ENCODE results near the gene ST3GAL4.

Gene ST3GAL4

GRCh38 chr11:126430581-126431335, 75.3 kb downstream of the ST3GAL4 start:
- DNase-seq, result no peak

- no peak for DNase-seq
These were observed 76.0 kb downstream of the ST3GAL4 start for GRCh38 chr11:126431401-126432064.

DNA sequence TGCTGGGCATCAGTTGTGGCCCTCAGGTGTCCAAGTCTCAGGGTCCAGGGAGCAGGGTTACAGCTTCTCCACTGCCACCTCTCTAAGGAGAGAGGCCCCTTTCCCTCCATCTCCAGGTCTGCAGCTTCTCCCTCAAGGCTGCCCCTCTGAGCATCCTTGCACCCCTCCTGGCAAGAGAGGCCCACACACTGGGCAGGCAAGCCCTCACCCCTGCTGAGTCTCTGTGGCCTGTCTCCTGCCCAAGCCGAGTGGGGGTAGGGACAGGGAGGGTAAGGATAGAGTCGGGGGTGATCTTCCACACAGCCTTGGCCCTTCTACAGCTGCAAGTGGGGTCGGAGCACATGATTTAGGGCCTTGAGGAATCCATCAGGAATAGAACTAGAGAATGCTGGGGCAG, 76.6 kb downstream of the ST3GAL4 start:
- DNase-seq, result no peak

DNA sequence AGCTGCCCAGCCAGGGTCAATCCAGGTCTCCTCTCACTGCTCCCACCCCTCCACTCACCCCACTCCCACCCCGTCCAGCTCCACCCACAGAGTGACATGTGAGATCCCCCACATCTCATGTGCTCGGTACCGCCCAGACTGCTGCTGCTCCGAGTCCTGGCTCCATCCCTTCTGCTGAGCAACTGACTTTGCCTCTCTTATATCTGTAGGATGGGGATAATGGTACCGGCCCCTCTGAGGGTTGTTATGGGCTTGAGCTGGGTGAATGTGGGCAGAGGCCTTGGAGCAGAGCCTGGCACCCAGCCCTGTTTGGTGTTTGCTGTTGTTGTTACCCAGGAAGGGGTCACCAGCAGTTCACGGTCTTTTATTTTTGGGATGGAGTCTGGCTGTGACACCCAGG, 77.0 kb downstream of the ST3GAL4 start:
- DNase-seq, result no peak

GRCh38 chr11:126433244-126433846, 77.9 kb downstream of the ST3GAL4 start:
- DNase-seq, result no peak

GRCh38 chr11:126433989-126434949, 78.8 kb downstream of the ST3GAL4 start:
- no peak for DNase-seq

DNA sequence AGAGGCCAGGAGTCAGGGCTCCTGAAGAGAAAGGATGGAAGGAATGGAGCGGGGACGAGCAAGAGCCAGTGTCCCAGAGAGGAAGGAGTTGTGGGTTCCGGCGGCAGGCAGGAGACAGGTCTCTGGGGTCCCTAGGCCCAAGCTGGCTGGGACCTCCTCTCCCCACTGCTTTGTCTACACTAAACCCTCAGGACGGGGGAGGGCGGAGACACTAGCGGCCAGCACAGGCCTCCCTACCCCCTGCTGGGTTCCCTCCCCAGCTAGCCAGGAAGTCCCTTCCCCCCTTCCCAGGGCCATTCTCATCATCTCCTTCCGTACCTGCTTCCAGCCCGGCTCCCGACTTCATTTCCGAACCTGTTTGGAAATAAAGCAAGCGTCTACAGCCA, 79.5 kb downstream of the ST3GAL4 start:
- DNase-seq, result no peak

DNA sequence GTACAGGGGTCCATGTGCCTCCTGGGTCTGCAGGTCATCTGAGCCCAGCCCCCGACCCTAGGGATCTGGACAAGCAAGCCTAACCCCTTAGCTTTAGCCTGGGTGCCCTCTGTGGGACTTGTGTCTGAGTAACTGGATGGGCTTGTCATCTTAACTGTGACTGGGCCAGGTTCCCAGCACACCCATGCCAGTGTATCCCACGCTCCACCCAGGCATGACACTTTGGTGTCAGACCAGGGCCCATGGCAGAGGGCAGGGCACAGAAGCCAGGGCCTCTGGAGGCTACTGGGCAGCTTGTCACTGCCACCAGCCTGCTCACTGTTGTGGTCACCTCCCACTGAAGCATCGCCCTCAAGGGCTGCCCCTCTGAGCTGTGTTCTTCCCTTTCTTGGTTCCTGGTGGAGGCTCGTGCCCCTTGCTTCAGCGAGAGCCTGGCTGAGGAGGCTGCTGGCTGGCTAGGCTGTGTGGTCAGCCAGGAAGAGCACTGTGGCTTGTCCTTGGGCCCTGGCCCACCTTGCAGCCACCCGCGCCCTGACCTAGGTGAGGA, 80.8 kb downstream of the ST3GAL4 start:
- DNase-seq, result no peak

DNA sequence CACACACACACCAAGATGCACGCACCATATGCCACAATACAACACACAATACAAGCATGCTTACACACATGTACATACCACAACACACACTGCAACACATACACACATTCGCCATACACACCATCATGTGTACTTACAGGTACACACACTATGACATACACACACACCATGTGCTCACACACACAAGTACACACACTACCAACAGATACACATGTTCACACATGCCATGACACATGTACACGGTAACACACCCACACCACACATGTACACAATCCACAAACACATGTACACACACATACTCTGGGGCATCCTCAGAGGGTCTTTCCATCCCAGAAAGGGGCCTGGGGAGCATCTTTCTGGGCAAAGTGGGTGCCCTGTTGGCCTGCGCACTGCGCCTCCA, 82.2 kb downstream of the ST3GAL4 start:
- no peak for DNase-seq

DNA sequence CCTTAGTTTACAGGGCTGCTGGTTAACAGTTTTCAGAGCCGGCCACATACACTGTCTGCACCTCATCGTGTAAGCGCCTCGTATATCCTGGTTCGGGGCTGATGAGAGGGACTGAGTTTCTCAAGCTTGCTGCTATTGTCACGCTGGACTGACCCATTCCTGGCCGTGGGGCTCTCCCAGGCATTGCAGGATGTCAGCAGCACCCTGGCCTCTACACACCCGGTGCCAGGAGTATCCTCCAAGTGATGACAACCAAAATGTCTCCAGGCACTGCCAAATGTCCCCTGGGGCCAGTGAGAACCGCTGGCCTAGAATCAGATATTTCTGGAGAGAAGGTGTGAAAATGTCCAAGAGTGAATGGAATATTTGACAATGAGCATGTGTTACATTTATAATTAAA, 82.8 kb downstream of the ST3GAL4 start:
- no peak for DNase-seq

- no peak for DNase-seq
These were observed 83.2 kb downstream of the ST3GAL4 start for GRCh38 chr11:126438691-126439090.

GRCh38 chr11:126440276-126440675, 84.8 kb downstream of the ST3GAL4 start:
- no peak for DNase-seq

GRCh38 chr11:126440792-126441514, 85.5 kb downstream of the ST3GAL4 start:
- DNase-seq, result peak; percentile 7

GRCh38 chr11:126443120-126443519, 87.6 kb downstream of the ST3GAL4 start:
- no peak for DNase-seq

DNA sequence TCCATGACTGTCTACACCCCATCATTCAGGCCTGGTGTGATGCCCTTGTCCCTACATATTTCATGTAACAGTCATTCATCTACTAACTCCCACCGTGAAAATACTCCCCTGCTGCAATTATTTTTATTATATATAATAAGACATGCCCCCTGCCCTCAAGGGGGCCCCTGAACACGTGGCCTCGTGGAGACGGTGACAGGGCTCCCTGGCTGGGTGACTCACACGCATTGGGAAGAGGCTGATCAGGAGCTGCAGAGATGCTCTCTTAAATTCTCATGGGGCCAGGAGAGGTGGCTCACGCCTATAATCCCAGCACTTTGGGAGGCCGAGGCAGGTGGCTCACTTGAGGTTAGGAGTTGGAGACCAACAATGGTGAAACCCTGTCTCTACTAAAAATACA, 88.6 kb downstream of the ST3GAL4 start:
- no peak for DNase-seq

GRCh38 chr11:126446581-126446980, 91.1 kb downstream of the ST3GAL4 start:
- DNase-seq, result no peak

DNA sequence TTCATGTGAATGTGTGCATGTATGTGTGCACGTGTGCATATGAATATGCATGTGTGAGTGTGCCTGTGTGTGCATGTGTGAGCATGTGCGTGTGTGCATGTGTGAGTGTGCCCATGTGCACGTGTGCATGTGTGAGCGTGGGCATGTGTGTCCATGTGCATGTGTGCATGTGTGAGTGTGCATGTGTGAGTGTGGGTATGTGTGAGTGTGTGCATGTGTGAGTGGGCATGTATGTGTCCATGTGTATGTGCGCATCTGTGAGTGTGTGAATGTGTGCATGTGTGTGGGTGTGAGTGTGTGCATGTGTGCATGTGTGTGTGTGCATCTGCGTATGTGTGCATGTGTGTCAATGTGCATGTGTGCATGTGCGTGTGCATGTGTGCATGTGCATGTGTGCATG, 94.7 kb downstream of the ST3GAL4 start:
- no peak for DNase-seq

GRCh38 chr11:126450806-126451205, 95.3 kb downstream of the ST3GAL4 start:
- DNase-seq, result no peak

DNA sequence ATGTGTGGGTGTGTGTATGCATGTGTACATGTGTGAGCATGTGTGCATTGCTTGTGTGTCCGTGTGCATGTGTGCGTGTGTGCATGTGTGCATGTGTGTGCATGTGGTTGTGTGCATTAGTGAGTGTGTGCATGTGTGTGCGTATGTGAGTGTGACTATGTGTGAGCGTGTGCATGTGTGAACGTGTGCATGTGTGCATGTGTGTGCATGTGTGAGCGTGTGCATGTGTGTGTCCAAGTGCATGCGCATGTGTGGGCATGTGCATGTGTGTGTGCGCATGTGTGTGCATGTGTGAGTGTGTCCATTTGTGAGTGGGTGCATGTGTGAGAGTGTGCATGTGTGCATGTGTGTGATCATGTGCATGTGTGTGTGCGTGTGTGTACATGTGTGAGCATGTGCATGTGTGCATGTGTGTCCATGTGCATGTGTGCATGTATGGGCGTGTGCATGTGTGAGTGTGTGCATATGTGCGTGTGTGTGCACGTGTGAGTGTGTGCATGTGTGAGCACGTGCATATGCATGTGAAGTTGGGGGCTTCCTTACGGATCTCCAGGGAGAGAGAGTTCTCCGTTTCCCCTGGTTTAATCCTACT, 95.8 kb downstream of the ST3GAL4 start:
- DNase-seq, result no peak

- peak; percentile 2 for DNase-seq
These were observed 97.0 kb downstream of the ST3GAL4 start for GRCh38 chr11:126452241-126453101.

- no peak for DNase-seq
These were observed 100.6 kb downstream of the ST3GAL4 start for GRCh38 chr11:126456089-126456488.
